Keratinocyte (primary cell): ENCODE results near the gene ANKRD31. TPM values are rescaled to one million over a fixed set of nuclear protein-coding genes. Genes with fewer than 3 reads are reported as not detected.

ENCODE experiments used
- DNase-seq: peaks from one replicate; pipeline ENCODE4 v3.0.0-alpha.2; 2011; ENCODE audit warnings: low read depth, missing footprints, low spot score
- FAIRE-seq: peaks from 2 replicates; lab custom pipeline; 2011; peaks lifted over from hg19 to GRCh38; lab: Jason Lieb, UNC
- H2AFZ ChIP-seq: 2 replicates; pipeline ENCODE4 v1.6.0; 2012; ENCODE audit warnings: low read length, control low read depth, inconsistent platforms; ENCODE audit not compliant: control insufficient read depth
- H3K27ac ChIP-seq: 2 replicates; pipeline ENCODE4 v1.5.1; 2011; ENCODE audit warnings: low read length; ENCODE audit not compliant: control insufficient read depth, insufficient read depth
- H3K27me3 ChIP-seq: 3 replicates; pipeline ENCODE4 v1.6.0; 2011; ENCODE audit warnings: low read length; ENCODE audit not compliant: control insufficient read depth, insufficient read depth; ENCODE audit errors: extremely low read depth
- H3K36me3 ChIP-seq, 2 experiments: 2 replicates in 1 of 2; 3 replicates in 1 of 2; pipeline ENCODE4 v1.5.1; 2011; ENCODE audit warnings: low read length in 2 of 2, mild to moderate bottlenecking in 1 of 2; ENCODE audit not compliant: control insufficient read depth in 2 of 2, insufficient read depth in 2 of 2; ENCODE audit errors: extremely low read depth in 1 of 2
- H3K4me1 ChIP-seq: 3 replicates; pipeline ENCODE4 v1.5.1; 2011; ENCODE audit warnings: low read length; ENCODE audit not compliant: control insufficient read depth, insufficient read depth; ENCODE audit errors: extremely low read depth
- H3K4me2 ChIP-seq: 3 replicates; pipeline ENCODE4 v1.6.0; 2011; ENCODE audit warnings: low read depth, low read length; ENCODE audit not compliant: control insufficient read depth, insufficient read depth; ENCODE audit errors: extremely low read depth
- H3K4me3 ChIP-seq, 3 experiments: fragments of 200-600 bp in 1 of 3; sonication (generic) in 1 of 3; 2 replicates in 2 of 3; 3 replicates in 1 of 3; pipeline ENCODE4 v1.5.1; 2011 to 2016; ENCODE audit warnings: low read length in 3 of 3, mild to moderate bottlenecking in 3 of 3, control low read depth in 2 of 3, inconsistent platforms in 1 of 3, low read depth in 1 of 3, mixed read lengths in 1 of 3, mixed run types in 1 of 3, moderate library complexity in 1 of 3; ENCODE audit not compliant: control insufficient read depth in 2 of 3, insufficient read depth in 2 of 3; ENCODE audit errors: extremely low read depth in 1 of 3
- H3K79me2 ChIP-seq: 2 replicates; pipeline ENCODE4 v1.6.0; 2012; ENCODE audit warnings: low read length; ENCODE audit not compliant: control insufficient read depth, insufficient read depth
- H3K9ac ChIP-seq: 3 replicates; pipeline ENCODE4 v1.6.0; 2011; ENCODE audit warnings: low read length; ENCODE audit not compliant: control insufficient read depth, insufficient read depth; ENCODE audit errors: extremely low read depth
- H3K9me1 ChIP-seq: 3 replicates; pipeline ENCODE4 v1.6.0; 2011; ENCODE audit warnings: low read length; ENCODE audit not compliant: control insufficient read depth, insufficient read depth; ENCODE audit errors: extremely low read depth
- H3K9me3 ChIP-seq: 2 replicates; pipeline ENCODE4 v1.5.1; 2012; ENCODE audit warnings: low read depth, low read length; ENCODE audit not compliant: control insufficient read depth
- H4K20me1 ChIP-seq: 3 replicates; pipeline ENCODE4 v1.6.0; 2011; ENCODE audit warnings: low read length; ENCODE audit not compliant: control insufficient read depth, insufficient read depth; ENCODE audit errors: extremely low read depth
- CTCF ChIP-seq, 3 experiments: IDR thresholded peaks in 1 of 3; conservative IDR thresholded peaks in 1 of 3; optimal IDR thresholded peaks in 1 of 3; 2 replicates in 2 of 3; 3 replicates in 1 of 3; pipeline versions ENCODE3 to v1.5.1; 2011; ENCODE audit warnings: low read length in 3 of 3, mild to moderate bottlenecking in 3 of 3, moderate library complexity in 2 of 3, control low read depth in 1 of 3, inconsistent platforms in 1 of 3; ENCODE audit not compliant: insufficient read depth in 2 of 3; ENCODE audit errors: extremely low read depth in 1 of 3
- EZH2 ChIP-seq: IDR thresholded peaks from one replicate; pipeline ENCODE4 v1.6.1; 2012; ENCODE audit warnings: inconsistent platforms, mild to moderate bottlenecking, low read length, moderate library complexity
- dilution Hi-C: fragments of 300-500 bp; cut with MboI; formaldehyde crosslinking; loops from one replicate; pipeline ENCODE4 v1.7.0; 2020; ENCODE audit warnings: low sequenced_read_pairs; ENCODE audit not compliant: extremely low pct_ligation_motif_present
- polyA plus RNA-seq, 5 experiments: library from polyadenylated mRNA; depleted of rRNA in 3 of 5; stranded (reverse) in 3 of 5; stranded (forward) in 1 of 5; unstranded in 1 of 5; fragments of >200 nt; gene quantifications; 1 replicate in 1 of 5; 2 replicates in 3 of 5; 3 replicates in 1 of 5; pipeline versions ENCODE4 v1.2.1 to v1.2.3, GENCODE V29; 2011 to 2012; ENCODE audit warnings: missing spikeins in 2 of 5, low read depth in 1 of 5, low replicate concordance in 1 of 5

ANKRD31 gene
- polyA plus RNA-seq, 1 donor (not counting 4 experiments of a cell fraction or from before 2014, with no cell fraction given), result 0.18 TPM

GRCh38 chr5:75089662-75090061 is 147.0 kb downstream of the ANKRD31 start:
- peak; percentile 65 for FAIRE-seq

GRCh38 chr5:75089137-75089536 is 147.5 kb downstream of the ANKRD31 start:
- dilution Hi-C loops, result no loop called here
- Histone ChIP-seq H3K36me3 (no peaks in the 10 kb centered on the region), H3K27ac (no peak overlapping the region), H3K4me2 (no peak overlapping the region), H3K4me3 (no peak overlapping the region), H4K20me1 (no peaks in the 10 kb centered on the region), H3K9ac (no peak overlapping the region), H2AFZ (no peak overlapping the region), H3K9me1 (no peaks in the 10 kb centered on the region), H3K79me2 (no peaks in the 10 kb centered on the region), H3K9me3 (no peaks in the 10 kb centered on the region), H3K27me3 (no peaks in the 10 kb centered on the region), H3K4me1 (peaks cover 26% of the 10 kb centered on the region)
- FAIRE-seq, result peak; percentile 85
- no peak for TF ChIP-seq EZH2
- TF ChIP-seq CTCF (optimal IDR thresholded peaks at IDR 0.05 in 1 of 3, IDR thresholded peaks at IDR 0.05 in 1 of 3, conservative IDR thresholded peaks at IDR 0.05 in 1 of 3; ENCODE audit: extremely low read depth in 1 of 3, insufficient read depth in 2 of 3, low read length in 3 of 3), result no peak
- DNase-seq, result peak; percentile 35

More at GRCh38 chr5:75089662-75090061, 147.0 kb downstream of the ANKRD31 start:
- H2AFZ ChIP-seq, result no peak overlapping the region
- no peaks in the 10 kb centered on the region for H3K79me2 ChIP-seq
- no peak overlapping the region for H3K4me2 ChIP-seq
- DNase-seq, result no peak
- H3K27ac ChIP-seq, result no peak overlapping the region
- no peaks in the 10 kb centered on the region for H3K9me3 ChIP-seq
- H3K27me3 ChIP-seq, result no peaks in the 10 kb centered on the region
- H3K4me1 ChIP-seq, result peaks cover 26% of the 10 kb centered on the region
- no peaks in the 10 kb centered on the region for H3K9me1 ChIP-seq
- no peak overlapping the region for H3K4me3 ChIP-seq
- H4K20me1 ChIP-seq, result no peaks in the 10 kb centered on the region
- H3K36me3 ChIP-seq, result no peaks in the 10 kb centered on the region
- H3K9ac ChIP-seq, result no peak overlapping the region
- TF ChIP-seq EZH2 (no peak), CTCF (optimal IDR thresholded peaks at IDR 0.05 in 1 of 3, IDR thresholded peaks at IDR 0.05 in 1 of 3, conservative IDR thresholded peaks at IDR 0.05 in 1 of 3; ENCODE audit: extremely low read depth in 1 of 3, insufficient read depth in 2 of 3, low read length in 3 of 3) (no peak)
- dilution Hi-C loops, result no loop called here
